LHCN-M2 (cell line): ENCODE data around the gene OR2K2. TPM values are rescaled to one million over a fixed set of nuclear protein-coding genes. Genes with fewer than 3 reads are reported as not detected.
"Not testable (repeated sequence)": the region's sequence is repeated elsewhere in the genome, so short reads cannot be mapped to it uniquely, and the experiment has no call there.

Source experiments
- DNase-seq: peaks from one replicate; pipeline ENCODE4 v3.0.0-alpha.2; 2012; ENCODE audit warnings: low read depth
- total RNA-seq: library from RNA; depleted of rRNA; stranded (reverse); fragments of >200 nt; gene quantifications from 2 replicates; pipeline ENCODE4 v1.2.3, GENCODE V29; 2014; rRNA removed

Gene OR2K2
- total RNA-seq, 1 experiment from 2014 or later: not detected

DNA sequence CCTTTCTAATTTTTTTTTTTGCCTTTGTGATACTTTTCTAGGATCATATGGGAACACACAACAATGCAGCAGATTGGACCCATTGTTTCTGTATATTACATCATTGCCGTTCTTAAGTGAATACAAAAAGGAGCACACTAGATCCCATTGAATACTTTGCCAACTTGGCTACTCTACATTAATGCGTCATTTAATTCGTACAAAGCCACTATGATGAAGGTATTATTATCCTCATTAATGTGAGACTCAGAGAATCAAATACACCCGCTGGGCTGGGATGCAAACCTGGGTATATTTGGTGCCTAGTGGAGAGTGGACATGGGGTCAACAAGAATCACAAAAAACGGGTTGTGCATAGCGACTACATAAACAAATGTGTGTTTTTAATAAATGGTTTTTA is 31.9 kb downstream of the OR2K2 start:
- no peak for DNase-seq

GRCh38 chr9:111297066-111297824 is 32.8 kb downstream of the OR2K2 start:
- no peak for DNase-seq

DNA sequence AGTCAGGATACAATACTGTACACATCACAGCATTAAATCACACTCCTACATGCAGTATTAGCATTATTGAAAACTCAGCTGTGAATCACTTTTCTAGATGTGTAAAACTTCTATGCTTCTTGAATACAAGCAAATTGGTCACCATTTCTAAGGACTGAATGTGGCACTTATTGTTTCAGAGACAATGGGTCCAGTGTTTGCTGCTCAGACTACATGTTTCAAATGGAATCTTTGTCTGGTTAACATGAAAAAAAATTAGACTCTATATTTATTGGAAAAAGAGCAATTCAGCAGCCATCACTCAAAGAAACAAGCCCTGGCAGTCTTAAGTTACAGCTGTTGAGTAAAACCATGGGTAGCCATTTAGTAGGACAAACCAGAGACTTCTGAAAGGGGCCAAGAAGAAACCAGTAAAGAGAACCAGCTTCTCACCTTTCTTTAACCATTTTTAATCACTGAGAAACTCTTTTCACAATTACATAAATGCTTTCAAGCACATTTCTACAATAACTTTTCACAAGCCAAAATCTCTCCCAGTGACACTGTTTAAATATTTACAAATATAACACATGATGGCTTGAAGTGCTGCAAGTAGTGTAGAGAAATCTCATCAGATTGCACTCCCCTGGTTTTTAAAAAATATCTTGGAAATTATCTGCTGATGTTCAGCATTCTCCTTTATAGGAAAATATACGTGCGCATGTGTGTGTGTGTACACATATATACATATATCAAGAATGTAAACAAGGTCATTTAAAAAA is 35.2 kb downstream of the OR2K2 start:
- no peak for DNase-seq

GRCh38 chr9:111287127-111287526 is 42.9 kb downstream of the OR2K2 start:
- DNase-seq: peak; percentile 57

GRCh38 chr9:111284703-111285102 is 45.3 kb downstream of the OR2K2 start:
- no peak for DNase-seq

DNA sequence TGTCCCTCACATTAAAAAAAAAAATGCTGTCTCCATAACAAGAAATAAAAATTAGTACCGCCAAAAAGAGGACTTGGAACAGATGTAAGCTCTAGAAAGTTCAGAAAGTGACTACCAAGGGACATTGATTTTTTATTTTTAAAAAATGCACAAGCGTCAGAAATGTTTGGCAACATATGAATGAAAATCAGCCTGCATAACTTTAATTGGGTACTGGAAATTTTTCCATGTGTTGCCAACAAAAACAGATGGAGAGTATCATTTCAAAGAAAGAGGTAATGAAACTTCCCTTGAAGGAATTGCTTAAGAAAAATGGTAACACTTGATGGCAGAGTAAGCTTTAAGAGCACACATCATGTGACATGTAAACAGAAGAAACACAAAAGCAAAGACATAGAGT is 47.2 kb downstream of the OR2K2 start:
- no peak for DNase-seq

GRCh38 chr9:111280795-111281194 is 49.2 kb downstream of the OR2K2 start:
- DNase-seq: not testable (repeated sequence)

Other genes with a start within 250 kb of the OR2K2 start
- 47.6 and 48.5 TPM in 2 replicates for gene ECPAS, start 154.2 kb upstream of the OR2K2 start, total RNA-seq
- 0.75 and 1.0 TPM in 2 replicates for gene ZNF483, start 195.0 kb upstream of the OR2K2 start, total RNA-seq